K562 (cell line): ENCODE measurements around the gene EPHA2. TPM values are rescaled to one million over a fixed set of nuclear protein-coding genes. Genes with fewer than 3 reads are reported as not detected.

Experiments
- BDP1 ChIP-seq: IDR thresholded peaks from 3 replicates; pipeline ENCODE4 v1.6.1; 2011; ENCODE audit not compliant: insufficient read length, insufficient read depth
- BRD4 ChIP-seq: fragments of 200-600 bp; sonication (generic); IDR thresholded peaks from 2 replicates; pipeline ENCODE4 v1.6.1; 2017; ENCODE audit warnings: inconsistent platforms
- CBX8 ChIP-seq: fragments of 200-600 bp; sonication (generic); IDR thresholded peaks from 2 replicates; pipeline ENCODE4 v1.6.1; 2012; ENCODE audit warnings: borderline replicate concordance, mixed run types, low read depth, mild to moderate bottlenecking, moderate library complexity, mixed read lengths, low read length, control low read depth, inconsistent platforms; ENCODE audit not compliant: poor library complexity, severe bottlenecking; ENCODE audit errors: extremely low read depth
- CREB5 ChIP-seq: fragments of 250-450 bp; sonication (Bioruptor Pico); IDR thresholded peaks from 2 replicates; pipeline ENCODE4 v1.5.0; 2020; ENCODE audit warnings: mild to moderate bottlenecking
- CREBBP ChIP-seq: IDR thresholded peaks from one replicate; pipeline ENCODE4 v1.6.1; 2012; ENCODE audit warnings: low read depth, mild to moderate bottlenecking, control low read depth, inconsistent platforms, low read length
- GTF2F1 ChIP-seq: IDR thresholded peaks from 2 replicates; pipeline ENCODE4 v1.6.1; 2011; ENCODE audit warnings: low read depth, low read length, improper control_type of control experiment
- ID3 ChIP-seq, 2 experiments: fragments of 250-450 bp in 1 of 2; fragments of 450-650 bp in 1 of 2; sonication (Bioruptor Pico) in 1 of 2; IDR thresholded peaks; 2 replicates each; pipeline versions ENCODE4 v1.6.1 to v1.8.0; 2016 to 2021; ENCODE audit warnings: mild to moderate bottlenecking in 2 of 2, moderate library complexity in 2 of 2, missing compliant biosample characterization in 1 of 2, missing genetic modification characterization in 1 of 2
- KDM4B ChIP-seq, 2 experiments: fragments of 450-650 bp in 1 of 2; sonication (generic) in 1 of 2; IDR thresholded peaks; 2 replicates each; pipeline ENCODE4 v1.6.1; 2016 to 2017; ENCODE audit warnings: borderline replicate concordance in 2 of 2, antibody characterized with exemption in 1 of 2, low read depth in 1 of 2, mild to moderate bottlenecking in 1 of 2
- NBN ChIP-seq: fragments of 450-650 bp; IDR thresholded peaks from 2 replicates; pipeline ENCODE4 v1.6.1; 2016; ENCODE audit warnings: low read depth, mild to moderate bottlenecking
- NEUROD1 ChIP-seq: fragments of 150-350 bp; IDR thresholded peaks from 2 replicates; pipeline ENCODE4 v1.6.1; 2014; ENCODE audit warnings: borderline replicate concordance, low read length, low read depth; ENCODE audit not compliant: partially characterized antibody
- NFIC ChIP-seq: fragments of 450-650 bp; IDR thresholded peaks from 2 replicates; pipeline ENCODE4 v1.6.1; 2017; ENCODE audit warnings: mild to moderate bottlenecking, inconsistent platforms
- NR3C1 ChIP-seq: sonication (generic); formaldehyde crosslinking; IDR thresholded peaks from 2 replicates; pipeline ENCODE4 v1.8.1; 2022; ENCODE audit warnings: missing genetic modification reagents
- NR4A1 ChIP-seq, 2 experiments: fragments of 250-450 bp in 1 of 2; fragments of 450-650 bp in 1 of 2; sonication (Bioruptor Pico) in 1 of 2; IDR thresholded peaks; 2 replicates each; pipeline versions ENCODE4 v1.4.0 to v1.6.1; 2016 to 2020; ENCODE audit warnings: mild to moderate bottlenecking in 2 of 2, missing compliant biosample characterization in 1 of 2, missing genetic modification characterization in 1 of 2, moderate library complexity in 1 of 2
- PBX2 ChIP-seq, 2 experiments: IDR thresholded peaks in 1 of 2; conservative IDR thresholded peaks in 1 of 2; 2 replicates each; pipeline ENCODE4 v1.6.1; 2016; ENCODE audit warnings: low read depth in 2 of 2, mild to moderate bottlenecking in 1 of 2, missing compliant biosample characterization in 1 of 2, missing genetic modification characterization in 1 of 2, moderate library complexity in 1 of 2
- RB1 ChIP-seq: fragments of 450-650 bp; IDR thresholded peaks from 2 replicates; pipeline ENCODE4 v1.6.1; 2017; ENCODE audit warnings: low read depth, mild to moderate bottlenecking
- RHOXF2B ChIP-seq: fragments of 250-450 bp; sonication (Bioruptor Pico); conservative IDR thresholded peaks from 2 replicates; pipeline ENCODE4 v1.5.1; 2021
- SOX6 ChIP-seq: fragments of 450-650 bp; IDR thresholded peaks from 2 replicates; pipeline ENCODE4 v1.6.1; 2014; ENCODE audit warnings: mild to moderate bottlenecking
- SRSF9 ChIP-seq: fragments of 200-400 bp; formaldehyde crosslinking; IDR thresholded peaks from 2 replicates; pipeline ENCODE4 v1.6.1; 2017; ENCODE audit warnings: low read depth, low read length, borderline replicate concordance
- TCF7L2 ChIP-seq: fragments of 150-350 bp; IDR thresholded peaks from 2 replicates; pipeline ENCODE4 v1.6.1; 2016; ENCODE audit warnings: low read depth, mild to moderate bottlenecking, low read length, moderate library complexity
- XRCC3 ChIP-seq: fragments of 450-650 bp; IDR thresholded peaks from 2 replicates; pipeline ENCODE4 v1.6.1; 2017; ENCODE audit warnings: mild to moderate bottlenecking, moderate library complexity
- polyA plus RNA-seq, 8 experiments: library from polyadenylated mRNA; depleted of rRNA in 4 of 8; stranded (reverse) in 5 of 8; unstranded in 3 of 8; fragments of >200 nt; fragmentation: Nextera tagmentation in 2 of 8; fragmentation: Illumina TruSeq in 1 of 8; extraction: Ambion mirVana in 2 of 8; extraction: Trizol in 1 of 8; gene quantifications; 2 replicates each; pipeline versions ENCODE4 v1.2.1 to v1.2.3, GENCODE V29; 2011 to 2014; ENCODE audit warnings: inconsistent platforms in 1 of 8, missing spikeins in 1 of 8
- total RNA-seq, 7 experiments: library from RNA; depleted of rRNA in 6 of 7; stranded (reverse); fragments of >200 nt in 6 of 7; fragmentation: Illumina TruSeq in 2 of 7; extraction: Trizol in 2 of 7; gene quantifications; 2 replicates each; pipeline versions ENCODE4 v1.2.1 to v1.2.3, GENCODE V29; 2011 to 2021; ENCODE audit warnings: low replicate concordance in 1 of 7
- TF ChIP-seq, protein P1 (sequence below): sonication (generic); formaldehyde crosslinking; IDR thresholded peaks from 2 replicates; pipeline ENCODE4 v1.8.0; 2022; ENCODE audit warnings: mild to moderate bottlenecking, missing genetic modification reagents

Gene EPHA2
- total and polyA plus RNA-seq, 9 of the 15 experiments (the other 6 are each of a cell fraction or from before 2014, with no cell fraction given) = 0.04 to 0.40 (median 0.07) TPM; not detected in 4

- TF ChIP-seq ID3 (CRISPR knock-in tag; IDR thresholded peaks at IDR 0.05) (no peak), ID3 (tag; IDR thresholded peaks at IDR 0.05) (no peak), PBX2 (CRISPR knock-in tag; IDR thresholded peaks at IDR 0.05; ENCODE audit: low read depth) (no peak), PBX2 (tag; conservative IDR thresholded peaks at IDR 0.05; ENCODE audit: low read depth) (no peak), NR4A1 (CRISPR knock-in tag; IDR thresholded peaks at IDR 0.05) (no peak), NR4A1 (tag; IDR thresholded peaks at IDR 0.05) (no peak), NEUROD1 (peak; percentile 40), CREB5 (no peak), BDP1 (no peak), NBN (peak; percentile 77), CBX8 (no peak), BRD4 (no peak), KDM4B (IDR thresholded peaks at IDR 0.05; ENCODE audit: borderline replicate concordance in 2 of 2, low read depth in 1 of 2) (peak in 1 of 2 experiments; percentile 89; a peak in 2 of 4 replicates), GTF2F1 (no peak), CREBBP (no peak), NR3C1 (CRISPR knock-in tag) (no peak), XRCC3 (no peak), RHOXF2B (CRISPR knock-in tag) (no peak), TCF7L2 (peak; percentile 43; the same call in 1 of the 2 replicates), RB1 (no peak; the same call in 1 of the 2 replicates), SOX6 (peak; percentile 70), SRSF9 (no peak), NFIC (peak; percentile 87)
- TF ChIP-seq, protein P1, sequence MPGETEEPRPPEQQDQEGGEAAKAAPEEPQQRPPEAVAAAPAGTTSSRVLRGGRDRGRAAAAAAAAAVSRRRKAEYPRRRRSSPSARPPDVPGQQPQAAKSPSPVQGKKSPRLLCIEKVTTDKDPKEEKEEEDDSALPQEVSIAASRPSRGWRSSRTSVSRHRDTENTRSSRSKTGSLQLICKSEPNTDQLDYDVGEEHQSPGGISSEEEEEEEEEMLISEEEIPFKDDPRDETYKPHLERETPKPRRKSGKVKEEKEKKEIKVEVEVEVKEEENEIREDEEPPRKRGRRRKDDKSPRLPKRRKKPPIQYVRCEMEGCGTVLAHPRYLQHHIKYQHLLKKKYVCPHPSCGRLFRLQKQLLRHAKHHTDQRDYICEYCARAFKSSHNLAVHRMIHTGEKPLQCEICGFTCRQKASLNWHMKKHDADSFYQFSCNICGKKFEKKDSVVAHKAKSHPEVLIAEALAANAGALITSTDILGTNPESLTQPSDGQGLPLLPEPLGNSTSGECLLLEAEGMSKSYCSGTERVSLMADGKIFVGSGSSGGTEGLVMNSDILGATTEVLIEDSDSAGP (CRISPR knock-in tag) = no peak
Measured at GRCh38 chr1:16143566-16144324, 12.1 kb downstream of the EPHA2 start (continued).
